Left lung (tissue), 10 donors: ENCODE results near the gene RNF181. TPM values are rescaled to one million over a fixed set of nuclear protein-coding genes. Genes with fewer than 3 reads are reported as not detected.

Source experiments
- ATAC-seq: fragments of 200-7000 bp; cut with Tn5 transposase; one replicate; pipeline ENCODE4 v1.9.1; 2020; ENCODE audit warnings: moderate library complexity
- DNase-seq, 4 donors: peaks; one replicate each; pipeline ENCODE4 v3.0.0-alpha.2; 2013 to 2020
- H3K27ac ChIP-seq, 2 donors: fragments of 200-600 bp; sonication (generic) in 1 of 2; one replicate each; pipeline versions ENCODE4 v1.5.0 to v1.8.0; 2020 to 2021
- H3K27me3 ChIP-seq, 2 donors: fragments of 200-600 bp; sonication (generic) in 1 of 2; one replicate each; pipeline versions ENCODE4 v1.5.0 to v1.8.0; 2020 to 2021
- H3K36me3 ChIP-seq, 2 donors: fragments of 200-600 bp; sonication (generic) in 1 of 2; one replicate each; pipeline versions ENCODE4 v1.5.0 to v1.8.0; 2020 to 2021
- H3K4me1 ChIP-seq, 2 donors: fragments of 200-600 bp; one replicate each; pipeline ENCODE4 v1.8.0; 2021
- H3K4me3 ChIP-seq, 2 donors: fragments of 200-600 bp; sonication (generic) in 1 of 2; one replicate each; pipeline versions ENCODE4 v1.5.0 to v1.8.0; 2020 to 2021; ENCODE audit warnings: mild to moderate bottlenecking in 1 of 2
- H3K9me3 ChIP-seq, 2 donors: fragments of 200-600 bp; sonication (generic) in 1 of 2; one replicate each; pipeline versions ENCODE4 v1.5.0 to v1.8.0; 2020 to 2021
- intact Hi-C, 2 donors: fragments of 100-400 bp; cut with DNase I; formaldehyde crosslinking; loops; one replicate each; pipeline versions ENCODE4 v1.11.2 to v1.14.2; 2022
- polyA plus RNA-seq, 6 donors: library from polyadenylated mRNA; unstranded; fragments of 120-200 nt; gene quantifications; one replicate each; pipeline ENCODE4 v1.2.1, GENCODE V29; 2013; ENCODE audit not compliant: insufficient read length in 6 of 6
- total RNA-seq, 2 donors: library from RNA; stranded (reverse); fragmentation: NEBNext Ultra II Directional; extraction: Animal tissue kit (Norgen Biotek cat#: 25700); gene quantifications; one replicate each; pipeline ENCODE4 v1.2.1, GENCODE V29; 2021
- TF ChIP-seq, protein P1 (sequence below), 2 donors: fragments of 200-600 bp; sonication (generic) in 1 of 2; IDR thresholded peaks; one replicate each; pipeline versions ENCODE4 v1.5.0 to v1.8.0; 2021; ENCODE audit warnings: antibody characterized with exemption in 2 of 2
- donor health status: DM: no; HTN: yes; CAD: no.
- donor health status: DM: no; HTN: no; CAD: no.

Gene RNF181
- total and polyA plus RNA-seq, 8 donors: 94.9 to 109 (median 101) TPM

DNA sequence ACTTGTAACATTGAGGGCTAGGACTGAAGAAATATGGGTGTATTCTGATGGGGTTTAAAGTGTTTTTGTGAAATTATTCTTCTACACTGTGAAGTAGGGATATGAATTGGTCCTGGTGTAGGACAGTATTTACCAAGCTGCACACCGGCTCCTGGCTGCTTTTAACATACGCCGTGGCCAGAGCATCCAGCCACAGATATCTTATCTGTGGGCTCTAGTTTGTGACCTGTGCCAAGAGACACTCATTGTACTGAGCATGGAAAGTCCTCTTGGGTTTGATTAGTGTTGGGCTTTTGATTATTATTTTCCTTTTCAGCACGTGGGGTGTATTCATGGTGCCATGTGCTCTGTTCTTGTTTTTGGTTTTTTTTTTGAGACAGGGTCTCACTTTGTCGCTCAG, 28.4 kb downstream of the RNF181 start:
- Histone ChIP-seq H3K36me3 (peaks cover 0 to 100% of the 10 kb centered on the region in 2 donors), H3K4me3 (no peak overlapping the region), H3K9me3 (no peaks in the 10 kb centered on the region), H3K4me1 (peaks cover 0 to 2% of the 10 kb centered on the region in 2 donors), H3K27me3 (no peaks in the 10 kb centered on the region), H3K27ac (no peak overlapping the region)
- ATAC-seq (no peak), DNase-seq (no peak)
- intact Hi-C loops: no loop called here
- TF ChIP-seq, protein P1, sequence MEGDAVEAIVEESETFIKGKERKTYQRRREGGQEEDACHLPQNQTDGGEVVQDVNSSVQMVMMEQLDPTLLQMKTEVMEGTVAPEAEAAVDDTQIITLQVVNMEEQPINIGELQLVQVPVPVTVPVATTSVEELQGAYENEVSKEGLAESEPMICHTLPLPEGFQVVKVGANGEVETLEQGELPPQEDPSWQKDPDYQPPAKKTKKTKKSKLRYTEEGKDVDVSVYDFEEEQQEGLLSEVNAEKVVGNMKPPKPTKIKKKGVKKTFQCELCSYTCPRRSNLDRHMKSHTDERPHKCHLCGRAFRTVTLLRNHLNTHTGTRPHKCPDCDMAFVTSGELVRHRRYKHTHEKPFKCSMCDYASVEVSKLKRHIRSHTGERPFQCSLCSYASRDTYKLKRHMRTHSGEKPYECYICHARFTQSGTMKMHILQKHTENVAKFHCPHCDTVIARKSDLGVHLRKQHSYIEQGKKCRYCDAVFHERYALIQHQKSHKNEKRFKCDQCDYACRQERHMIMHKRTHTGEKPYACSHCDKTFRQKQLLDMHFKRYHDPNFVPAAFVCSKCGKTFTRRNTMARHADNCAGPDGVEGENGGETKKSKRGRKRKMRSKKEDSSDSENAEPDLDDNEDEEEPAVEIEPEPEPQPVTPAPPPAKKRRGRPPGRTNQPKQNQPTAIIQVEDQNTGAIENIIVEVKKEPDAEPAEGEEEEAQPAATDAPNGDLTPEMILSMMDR (IDR thresholded peaks at IDR 0.05): no peak

DNA sequence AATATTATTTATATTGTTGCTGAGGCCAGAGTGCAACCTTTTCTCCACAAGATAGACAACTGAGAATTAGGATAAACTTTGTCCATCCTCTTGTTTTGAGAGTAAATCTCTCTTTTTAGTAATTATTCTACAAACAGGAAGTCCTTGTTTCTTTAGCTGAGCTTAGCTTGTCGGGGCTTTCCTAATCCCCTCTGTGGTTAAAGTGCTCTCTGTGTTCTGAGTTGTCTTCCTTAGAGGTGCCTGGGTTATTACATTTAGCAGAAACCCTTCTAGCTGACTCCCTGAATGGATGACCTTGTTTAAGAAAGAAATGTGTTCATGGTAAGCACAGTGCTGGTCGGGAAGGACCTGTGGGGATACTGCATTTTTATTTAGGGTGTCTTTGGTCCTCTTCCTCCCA, 33.1 kb downstream of the RNF181 start:
- H3K9me3 ChIP-seq: no peaks in the 10 kb centered on the region
- no peak for DNase-seq
- ATAC-seq: no peak
- TF ChIP-seq, protein P1 (IDR thresholded peaks at IDR 0.05): no peak
- no peak overlapping the region for H3K27ac ChIP-seq
- H3K4me1 ChIP-seq: no peaks in the 10 kb centered on the region
- no peak overlapping the region for H3K4me3 ChIP-seq
- no peaks in the 10 kb centered on the region for H3K27me3 ChIP-seq
- peaks cover 0 to 100% of the 10 kb centered on the region in 2 donors for H3K36me3 ChIP-seq
- intact Hi-C loops: no loop called here

DNA sequence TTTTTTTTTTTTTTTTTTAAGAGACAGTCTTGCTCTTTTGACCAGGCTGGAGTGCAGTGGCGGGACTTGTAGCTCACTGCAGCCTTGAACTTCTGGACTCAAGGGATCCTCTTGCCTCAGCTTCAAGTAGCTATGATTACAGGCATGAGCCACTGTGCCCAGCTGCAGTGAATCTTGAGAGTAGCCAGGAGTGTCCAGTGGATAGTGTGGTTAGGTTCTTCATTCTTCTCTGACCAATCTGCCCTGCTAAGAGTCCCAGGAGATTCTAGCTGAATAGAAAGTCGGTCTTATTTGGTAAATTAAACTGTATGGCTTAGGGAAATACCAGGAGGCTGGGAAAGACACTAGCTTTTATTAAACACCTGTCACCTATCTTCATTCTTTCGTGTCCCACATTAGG, 35.8 kb downstream of the RNF181 start:
- H3K4me3 ChIP-seq: no peak overlapping the region
- H3K4me1 ChIP-seq: no peaks in the 10 kb centered on the region
- TF ChIP-seq, protein P1 (IDR thresholded peaks at IDR 0.05): no peak
- DNase-seq (no peak), ATAC-seq (no peak)
- intact Hi-C loops: no loop called here
- no peak overlapping the region for H3K27ac ChIP-seq
- H3K9me3 ChIP-seq: no peaks in the 10 kb centered on the region
- peaks cover 0 to 98% of the 10 kb centered on the region in 2 donors for H3K36me3 ChIP-seq
- H3K27me3 ChIP-seq: no peaks in the 10 kb centered on the region

DNA sequence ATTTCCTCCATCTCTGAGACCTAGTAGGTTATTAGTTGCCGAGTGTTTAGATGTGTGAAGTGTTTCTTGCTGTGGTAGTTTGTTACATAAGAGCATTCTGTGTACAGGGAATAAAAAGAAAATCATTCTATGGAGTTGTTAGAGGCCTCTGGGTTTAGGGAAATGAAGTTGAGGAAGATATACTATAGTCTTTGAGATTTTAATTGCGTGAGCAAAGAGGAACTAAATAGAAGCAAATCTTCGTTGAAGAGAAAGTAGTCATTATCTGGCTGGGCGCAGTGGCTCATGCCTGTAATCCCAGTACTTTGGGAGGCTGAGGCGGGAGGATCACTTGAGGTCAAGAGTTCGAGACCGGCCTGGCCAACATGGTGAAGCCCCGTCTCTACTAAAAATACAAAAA, 39.5 kb downstream of the RNF181 start:
- intact Hi-C loops: no loop called here
- ATAC-seq (no peak), DNase-seq (no peak)
- no peak overlapping the region for H3K27ac ChIP-seq
- TF ChIP-seq, protein P1 (IDR thresholded peaks at IDR 0.05): no peak
- peaks cover 0 to 6% of the 10 kb centered on the region in 2 donors for H3K4me1 ChIP-seq
- H3K36me3 ChIP-seq: peaks cover 0 to 96% of the 10 kb centered on the region in 2 donors
- H3K4me3 ChIP-seq: no peak overlapping the region
- no peaks in the 10 kb centered on the region for H3K27me3 ChIP-seq
- H3K9me3 ChIP-seq: no peaks in the 10 kb centered on the region

- no peak for ATAC-seq
- Histone ChIP-seq H3K4me3 (no peak overlapping the region), H3K36me3 (peaks cover 0 to 96% of the 10 kb centered on the region in 2 donors), H3K27me3 (no peaks in the 10 kb centered on the region), H3K9me3 (no peaks in the 10 kb centered on the region), H3K27ac (no peak overlapping the region), H3K4me1 (peaks cover 0 to 6% of the 10 kb centered on the region in 2 donors)
- TF ChIP-seq, protein P1 (IDR thresholded peaks at IDR 0.05): no peak
- DNase-seq: no peak
- intact Hi-C loops: no loop called here
Observed at GRCh38 chr2:85635636-85636035, 40.1 kb downstream of the RNF181 start.
